H9 (cell line): ENCODE data around the gene WDR12. TPM values are rescaled to one million over a fixed set of nuclear protein-coding genes. Genes with fewer than 3 reads are reported as not detected.

ENCODE experiments used
- DNase-seq: peaks from one replicate; pipeline ENCODE4 v3.0.0-alpha.2; 2017
- H2AFZ ChIP-seq: one replicate; pipeline ENCODE4 v1.6.1; 2013; ENCODE audit warnings: mild to moderate bottlenecking, low read length, control low read depth, moderate library complexity
- H2AK5ac ChIP-seq: 2 replicates; pipeline ENCODE4 v1.6.1; 2013; ENCODE audit warnings: low read length, control low read depth, mixed read lengths; ENCODE audit not compliant: insufficient read length
- H2BK120ac ChIP-seq: one replicate; pipeline ENCODE4 v1.6.1; 2013; ENCODE audit warnings: low read depth, mild to moderate bottlenecking, low read length, control low read depth, inconsistent platforms; ENCODE audit not compliant: poor library complexity, severe bottlenecking
- H2BK12ac ChIP-seq: 2 replicates; pipeline ENCODE4 v1.6.1; 2013; ENCODE audit warnings: low read length, control low read depth, mixed read lengths, low read depth; ENCODE audit not compliant: insufficient read length
- H2BK15ac ChIP-seq: 2 replicates; pipeline ENCODE4 v1.6.1; 2013; ENCODE audit warnings: low read depth, low read length, control low read depth
- H2BK20ac ChIP-seq: one replicate; pipeline ENCODE4 v1.6.1; 2013; ENCODE audit warnings: low read depth, mild to moderate bottlenecking, low read length, control low read depth, inconsistent platforms; ENCODE audit not compliant: poor library complexity, severe bottlenecking
- H2BK5ac ChIP-seq: 2 replicates; pipeline ENCODE4 v1.6.1; 2013; ENCODE audit warnings: low read length, control low read depth, mixed read lengths; ENCODE audit not compliant: insufficient read length
- H3K14ac ChIP-seq: 2 replicates; pipeline ENCODE4 v1.6.1; 2013; ENCODE audit warnings: low read length, control low read depth; ENCODE audit not compliant: insufficient read depth
- H3K18ac ChIP-seq: 2 replicates; pipeline ENCODE4 v1.6.1; 2013; ENCODE audit warnings: low read depth, mild to moderate bottlenecking, mixed read lengths, low read length, control low read depth; ENCODE audit not compliant: insufficient read length
- H3K23ac ChIP-seq: 2 replicates; pipeline ENCODE4 v1.6.1; 2013; ENCODE audit warnings: low read length, control low read depth, mixed read lengths, low read depth; ENCODE audit not compliant: insufficient read length
- H3K23me2 ChIP-seq: 2 replicates; pipeline ENCODE4 v1.6.1; 2013; ENCODE audit warnings: low read depth, mild to moderate bottlenecking, mixed read lengths, low read length, control low read depth; ENCODE audit not compliant: insufficient read length, poor library complexity, severe bottlenecking
- H3K27ac ChIP-seq: 2 replicates; pipeline ENCODE4 v1.5.1; 2013; ENCODE audit warnings: low read length, control low read depth, mixed read lengths, low read depth; ENCODE audit not compliant: insufficient read length
- H3K27me3 ChIP-seq: 2 replicates; pipeline ENCODE4 v1.6.1; 2013; ENCODE audit warnings: low read length, control low read depth, inconsistent platforms; ENCODE audit not compliant: insufficient read depth
- H3K4ac ChIP-seq: 2 replicates; pipeline ENCODE4 v1.6.1; 2013; ENCODE audit warnings: low read depth, mild to moderate bottlenecking, control low read depth, inconsistent platforms, low read length, moderate library complexity
- H3K4me1 ChIP-seq: 2 replicates; pipeline ENCODE4 v1.6.1; 2013; ENCODE audit warnings: low read length, control low read depth, inconsistent platforms; ENCODE audit not compliant: insufficient read depth
- H3K4me2 ChIP-seq: 2 replicates; pipeline ENCODE4 v1.6.1; 2013; ENCODE audit warnings: low read length, control low read depth, mixed read lengths; ENCODE audit not compliant: insufficient read length, insufficient read depth
- H3K56ac ChIP-seq: 2 replicates; pipeline ENCODE4 v1.6.1; 2013; ENCODE audit warnings: low read depth, mild to moderate bottlenecking, mixed read lengths, low read length, control low read depth; ENCODE audit not compliant: insufficient read length
- H3K79me1 ChIP-seq: 2 replicates; pipeline ENCODE4 v1.6.1; 2013; ENCODE audit warnings: low read depth, mild to moderate bottlenecking, moderate library complexity, low read length, control low read depth, inconsistent platforms; ENCODE audit not compliant: insufficient read depth, poor library complexity, severe bottlenecking
- H3K79me2 ChIP-seq: 2 replicates; pipeline ENCODE4 v1.6.1; 2013; ENCODE audit warnings: low read length, control low read depth, inconsistent platforms; ENCODE audit not compliant: insufficient read depth
- H3K9ac ChIP-seq: 2 replicates; pipeline ENCODE4 v1.6.1; 2013; ENCODE audit warnings: low read length, control low read depth, mixed read lengths; ENCODE audit not compliant: insufficient read length; ENCODE audit errors: extremely low read depth
- H3K9me3 ChIP-seq: one replicate; pipeline ENCODE4 v1.6.1; 2013; ENCODE audit warnings: low read depth, low read length, inconsistent platforms; ENCODE audit not compliant: control insufficient read depth
- H3T11ph ChIP-seq: one replicate; pipeline ENCODE4 v1.6.1; 2013; ENCODE audit warnings: mild to moderate bottlenecking, low read length, control low read depth, inconsistent platforms
- H4K20me1 ChIP-seq: one replicate; pipeline ENCODE4 v1.6.1; 2013; ENCODE audit not compliant: control insufficient read depth, insufficient read length, insufficient read depth
- H4K5ac ChIP-seq: 2 replicates; pipeline ENCODE4 v1.6.1; 2013; ENCODE audit warnings: low read depth, mild to moderate bottlenecking, mixed read lengths, low read length, control low read depth; ENCODE audit not compliant: insufficient read length
- H4K8ac ChIP-seq: replicated peaks from 2 replicates; pipeline ENCODE4 v1.6.1; 2013; ENCODE audit warnings: low read length, control low read depth, mixed read lengths, low read depth; ENCODE audit not compliant: insufficient read length
- H4K91ac ChIP-seq: 2 replicates; pipeline ENCODE4 v1.6.1; 2013; ENCODE audit warnings: low read depth, mild to moderate bottlenecking, moderate library complexity, mixed read lengths, low read length, control low read depth; ENCODE audit not compliant: insufficient read length
- H3K27ac Mint-ChIP-seq, 3 experiments: 2 replicates in 2 of 3; 3 replicates in 1 of 3; pipeline ENCODE4 v1.8.0; 2020 to 2021; ENCODE audit warnings: mixed read lengths in 3 of 3, mild to moderate bottlenecking in 1 of 3, moderate library complexity in 1 of 3
- H3K27me3 Mint-ChIP-seq: 2 replicates; pipeline ENCODE4 v1.8.0; 2021; ENCODE audit warnings: low read depth, mild to moderate bottlenecking, moderate library complexity, mixed read lengths
- H3K36me3 Mint-ChIP-seq, 3 experiments: 2 replicates in 2 of 3; 3 replicates in 1 of 3; pipeline ENCODE4 v1.8.0; 2020 to 2021; ENCODE audit warnings: low read depth in 3 of 3, mixed read lengths in 3 of 3; ENCODE audit not compliant: insufficient read depth in 1 of 3
- H3K4me1 Mint-ChIP-seq, 2 experiments: 2 replicates each; pipeline ENCODE4 v1.8.0; 2020; ENCODE audit warnings: mixed read lengths in 2 of 2
- H3K4me3 Mint-ChIP-seq, 2 experiments: 2 replicates in 1 of 2; 3 replicates in 1 of 2; pipeline ENCODE4 v1.8.0; 2020 to 2021; ENCODE audit warnings: mild to moderate bottlenecking in 2 of 2, mixed read lengths in 2 of 2, moderate library complexity in 1 of 2
- H3K9me3 Mint-ChIP-seq, 2 experiments: 2 replicates in 1 of 2; 3 replicates in 1 of 2; pipeline ENCODE4 v1.8.0; 2020; ENCODE audit warnings: mild to moderate bottlenecking in 2 of 2, mixed read lengths in 2 of 2, moderate library complexity in 1 of 2
- CTCF ChIP-seq: fragments of 200-600 bp; sonication (generic); conservative IDR thresholded peaks from 3 replicates; pipeline ENCODE4 v1.8.0; 2021; ENCODE audit warnings: antibody characterized with exemption, mild to moderate bottlenecking
- WGBS: extraction: QIAGEN DNeasy Blood & Tissue Kit; methylation state at CpG from one replicate; pipeline ENCODE4 v1.1.7; 2013; ENCODE audit warnings: missing lambda C conversion rate, low lambda C conversion rate, mixed read lengths; ENCODE audit not compliant: insufficient read length; ENCODE audit errors: extremely low coverage; 5-methylcytosine and 5-hydroxymethylcytosine counted together
- total RNA-seq: library from RNA; stranded (reverse); gene quantifications from 2 replicates; pipeline ENCODE4 v1.2.1, GENCODE V29; 2021

The WDR12 gene
- total RNA-seq, 1 experiment from 2014 or later = 129 TPM

GRCh38 chr2:202932425-202933138 lies 21.1 kb upstream of the WDR12 start:
- no peak overlapping the region for H4K91ac ChIP-seq
- no peaks in the 10 kb centered on the region for H3K79me1 ChIP-seq
- DNase-seq = no peak
- H3K4me1 Mint-ChIP-seq = no peaks in the 10 kb centered on the region
- H2AK5ac ChIP-seq = no peak overlapping the region
- no peaks in the 10 kb centered on the region for H3K4me1 ChIP-seq
- WGBS = no CpG with 5 or more reads among the region's 3 CpGs
- H2BK12ac ChIP-seq = no peak overlapping the region
- no peaks in the 10 kb centered on the region for H3K79me2 ChIP-seq
- no peak overlapping the region for H2BK5ac ChIP-seq
- H2BK20ac ChIP-seq = no peak overlapping the region
- H3K27ac Mint-ChIP-seq = peak overlapping the region in 2 of 3 experiments; percentile 22 to 29; a peak in 2 of 7 replicates
- H3K14ac ChIP-seq = no peak overlapping the region
- H4K20me1 ChIP-seq = no peaks in the 10 kb centered on the region
- H3K23ac ChIP-seq = no peak overlapping the region
- TF ChIP-seq CTCF = no peak
- H3K9me3 ChIP-seq = no peaks in the 10 kb centered on the region
- no peaks in the 10 kb centered on the region for H3K27me3 Mint-ChIP-seq
- H3K4me3 Mint-ChIP-seq = no peak overlapping the region
- H3K36me3 Mint-ChIP-seq = peaks cover 0 to 4% (median 2%) of the 10 kb centered on the region in 3 experiments; a peak in 2 of 7 replicates
- H3K27me3 ChIP-seq = no peaks in the 10 kb centered on the region
- no peak overlapping the region for H2BK120ac ChIP-seq
- H3K56ac ChIP-seq = no peak overlapping the region
- no peak overlapping the region for H2BK15ac ChIP-seq
- no peak overlapping the region for H3K18ac ChIP-seq
- H3K4me2 ChIP-seq = no peak overlapping the region
- no peak overlapping the region for H3T11ph ChIP-seq
- H3K23me2 ChIP-seq = no peaks in the 10 kb centered on the region
- no peak overlapping the region for H4K8ac ChIP-seq
- H3K27ac ChIP-seq = no peak overlapping the region
- no peaks in the 10 kb centered on the region; a peak in 1 of 5 replicates for H3K9me3 Mint-ChIP-seq
- no peak overlapping the region for H3K9ac ChIP-seq
- no peak overlapping the region for H3K4ac ChIP-seq
- no peak overlapping the region for H2AFZ ChIP-seq
- H4K5ac ChIP-seq = no peak overlapping the region
